Skeletal muscle tissue (tissue), 4 donors: Measurements from ENCODE around the gene CCDC201. TPM values are rescaled to one million over a fixed set of nuclear protein-coding genes. Genes with fewer than 3 reads are reported as not detected.

Experiments used
- H3K27ac ChIP-seq: one replicate; pipeline ENCODE4 v1.7.0; 2013; ENCODE audit warnings: mild to moderate bottlenecking, low read depth, low read length, inconsistent platforms
- H3K27me3 ChIP-seq, 3 donors: one replicate each; pipeline ENCODE4 v1.7.0; 2013; ENCODE audit warnings: low read length in 3 of 3; ENCODE audit not compliant: control insufficient read depth in 3 of 3, insufficient read depth in 3 of 3
- H3K36me3 ChIP-seq, 3 donors: one replicate each; pipeline ENCODE4 v1.7.0; 2013; ENCODE audit warnings: low read length in 3 of 3; ENCODE audit not compliant: control insufficient read depth in 3 of 3, insufficient read depth in 3 of 3
- H3K4me1 ChIP-seq, 3 donors: one replicate each; pipeline ENCODE4 v1.7.0; 2013; ENCODE audit warnings: low read length in 3 of 3, mild to moderate bottlenecking in 3 of 3; ENCODE audit not compliant: control insufficient read depth in 3 of 3, insufficient read depth in 3 of 3
- H3K4me3 ChIP-seq, 3 donors: one replicate each; pipeline ENCODE4 v1.7.0; 2013; ENCODE audit warnings: low read length in 3 of 3
- H3K9ac ChIP-seq, 3 donors: one replicate each; pipeline ENCODE4 v1.7.0; 2013; ENCODE audit warnings: low read length in 3 of 3, mild to moderate bottlenecking in 3 of 3, moderate library complexity in 2 of 3, low read depth in 1 of 3
- H3K9me3 ChIP-seq, 3 donors: one replicate each; pipeline ENCODE4 v1.7.0; 2013; ENCODE audit warnings: low read length in 3 of 3; ENCODE audit not compliant: control insufficient read depth in 3 of 3
- total RNA-seq: library from RNA; depleted of rRNA; stranded (reverse); fragments of >200 nt; gene quantifications from one replicate; pipeline ENCODE4 v1.2.3, GENCODE V29; 2014
- donor health status: Osteomylitis.

CCDC201 gene
- total RNA-seq, 1 donor from 2014 or later: not detected

GRCh38 chr7:45888993-45889366 is 16.1 kb upstream of the CCDC201 start:
- no peak overlapping the region for H3K9ac ChIP-seq
- no peak overlapping the region for H3K4me3 ChIP-seq
- no peaks in the 10 kb centered on the region for H3K36me3 ChIP-seq
- H3K9me3 ChIP-seq: no peaks in the 10 kb centered on the region
- H3K27ac ChIP-seq: no peak overlapping the region
- peaks cover 48 to 60% (median 51%) of the 10 kb centered on the region in 3 donors for H3K27me3 ChIP-seq
- peaks cover 4 to 7% (median 6%) of the 10 kb centered on the region in 3 donors for H3K4me1 ChIP-seq

DNA sequence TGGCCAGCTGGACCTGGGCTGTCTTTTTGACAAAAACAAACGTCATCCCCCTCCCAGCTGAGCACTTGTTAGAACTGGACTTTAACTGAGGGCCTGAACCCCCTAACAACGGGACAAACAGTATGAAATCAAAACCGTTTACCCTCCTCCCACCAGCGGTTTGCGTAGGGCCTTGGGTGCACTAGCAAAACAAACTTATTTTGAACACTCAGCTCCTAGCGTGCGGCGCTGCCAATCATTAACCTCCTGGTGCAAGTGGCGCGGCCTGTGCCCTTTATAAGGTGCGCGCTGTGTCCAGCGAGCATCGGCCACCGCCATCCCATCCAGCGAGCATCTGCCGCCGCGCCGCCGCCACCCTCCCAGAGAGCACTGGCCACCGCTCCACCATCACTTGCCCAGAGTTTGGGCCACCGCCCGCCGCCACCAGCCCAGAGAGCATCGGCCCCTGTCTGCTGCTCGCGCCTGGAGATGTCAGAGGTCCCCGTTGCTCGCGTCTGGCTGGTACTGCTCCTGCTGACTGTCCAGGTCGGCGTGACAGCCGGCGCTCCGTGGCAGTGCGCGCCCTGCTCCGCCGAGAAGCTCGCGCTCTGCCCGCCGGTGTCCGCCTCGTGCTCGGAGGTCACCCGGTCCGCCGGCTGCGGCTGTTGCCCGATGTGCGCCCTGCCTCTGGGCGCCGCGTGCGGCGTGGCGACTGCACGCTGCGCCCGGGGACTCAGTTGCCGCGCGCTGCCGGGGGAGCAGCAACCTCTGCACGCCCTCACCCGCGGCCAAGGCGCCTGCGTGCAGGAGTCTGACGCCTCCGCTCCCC is 15.5 kb upstream of the CCDC201 start, which contains the start of gene IGFBP1:
Gene IGFBP1 (plus strand): TSS at position 304 of the 808 bp plus-strand sequence. CDS start 165 bp downstream, at position 469.
- peaks cover 4 to 7% (median 6%) of the 10 kb centered on the region in 3 donors for H3K4me1 ChIP-seq
- peaks cover 48 to 56% (median 48%) of the 10 kb centered on the region in 3 donors for H3K27me3 ChIP-seq
- no peaks in the 10 kb centered on the region for H3K36me3 ChIP-seq
- no peak within 1 kb of the TSS for H3K27ac ChIP-seq
- no peak within 1 kb of the TSS for H3K9ac ChIP-seq
- H3K9me3 ChIP-seq: no peaks in the 10 kb centered on the region
- H3K4me3 ChIP-seq: peak within 1 kb of the TSS in 2 of 3 donors; percentile 32 to 41

DNA sequence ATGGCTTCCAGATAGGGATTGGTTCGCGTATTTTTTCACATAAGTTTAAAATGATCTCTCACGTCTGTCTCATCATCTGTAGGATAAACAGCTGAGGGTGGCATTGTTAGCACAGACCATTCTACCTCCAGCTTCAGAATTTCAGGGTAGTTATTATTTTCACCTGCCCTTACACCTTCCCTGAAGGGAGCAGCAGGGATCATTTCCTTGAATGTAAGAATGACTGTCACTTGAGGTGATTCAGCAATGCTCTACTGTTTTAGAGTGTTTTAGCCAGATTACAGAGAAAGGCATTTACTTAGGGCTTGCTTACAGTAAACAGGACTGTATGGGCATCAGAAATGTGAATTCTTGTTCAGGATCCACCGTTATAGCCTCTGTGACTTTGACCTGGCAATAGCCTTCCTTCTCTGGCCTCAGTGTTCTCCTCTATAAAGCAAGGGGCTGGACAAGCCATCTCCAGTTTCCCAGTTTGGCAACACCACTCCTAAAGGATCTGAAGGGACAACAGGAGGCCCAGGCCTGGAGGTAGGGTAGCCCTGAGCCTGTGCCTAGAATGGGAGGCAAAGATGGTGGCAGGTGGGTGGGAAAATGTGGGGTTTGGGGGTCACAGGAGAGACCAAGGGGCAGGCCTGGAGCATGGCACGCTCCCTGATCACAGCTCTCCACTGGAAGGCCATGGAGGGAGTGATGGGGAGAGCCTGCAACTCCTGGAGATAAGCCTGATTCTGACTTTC is 14.2 kb upstream of the CCDC201 start:
- Histone ChIP-seq H3K27me3 (peaks cover 48 to 56% (median 48%) of the 10 kb centered on the region in 3 donors), H3K4me1 (peaks cover 4 to 7% (median 6%) of the 10 kb centered on the region in 3 donors), H3K4me3 (no peak overlapping the region), H3K9ac (no peak overlapping the region), H3K36me3 (no peaks in the 10 kb centered on the region), H3K27ac (no peak overlapping the region), H3K9me3 (no peaks in the 10 kb centered on the region)

DNA sequence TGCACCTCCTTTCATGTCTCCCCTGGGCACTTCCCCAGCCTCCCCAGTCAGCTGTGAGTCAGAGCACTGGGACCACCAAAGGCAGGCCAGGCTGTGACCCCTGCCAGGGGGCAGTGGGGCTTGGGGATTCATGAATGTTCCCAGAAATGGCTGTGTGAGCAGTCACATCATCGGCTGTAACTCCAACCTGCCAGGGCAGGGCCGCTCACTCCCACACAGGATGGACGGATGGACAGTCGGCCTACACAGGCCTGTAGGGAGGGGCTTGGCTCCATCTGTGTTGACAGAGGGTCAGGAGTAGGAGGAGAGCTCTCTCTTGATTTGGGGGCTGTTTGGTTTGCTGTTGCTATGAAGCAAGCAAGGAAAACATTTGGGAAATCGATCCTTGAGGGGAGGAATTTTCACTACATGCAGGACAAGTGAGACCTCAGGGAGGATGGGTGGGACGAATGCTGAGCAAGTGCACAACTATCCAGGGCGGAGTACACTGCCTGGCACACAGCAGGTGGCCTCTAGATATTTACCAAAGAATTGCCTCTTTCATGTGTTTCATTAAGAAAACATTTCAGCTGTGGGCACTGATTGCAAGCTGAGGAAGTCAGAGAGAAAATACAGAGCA is 12.5 kb upstream of the CCDC201 start:
- Histone ChIP-seq H3K9me3 (no peaks in the 10 kb centered on the region), H3K9ac (no peak overlapping the region), H3K27me3 (peaks cover 46 to 53% (median 47%) of the 10 kb centered on the region in 3 donors), H3K4me3 (no peak overlapping the region), H3K36me3 (no peaks in the 10 kb centered on the region), H3K27ac (no peak overlapping the region), H3K4me1 (peaks cover 4 to 7% (median 6%) of the 10 kb centered on the region in 3 donors)

DNA sequence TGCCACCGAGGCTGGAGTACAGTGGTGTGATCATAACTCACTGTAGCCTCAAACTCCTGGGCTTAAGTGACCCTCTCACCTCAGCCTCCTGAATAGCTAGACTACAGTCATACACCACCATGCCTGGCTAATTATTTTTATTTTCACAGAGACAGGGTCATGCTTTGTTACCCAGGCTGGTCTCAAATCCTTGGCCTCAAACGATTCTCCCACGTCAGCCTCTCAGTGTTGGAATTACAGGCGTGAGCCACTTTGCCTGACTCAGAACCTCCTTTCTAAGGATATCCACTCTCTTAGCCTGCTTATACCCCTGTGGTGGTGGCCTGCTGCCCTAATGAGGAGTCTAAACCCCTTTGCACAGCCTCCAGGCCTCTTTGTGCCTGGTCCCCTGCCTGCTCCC is 11.3 kb upstream of the CCDC201 start:
- Histone ChIP-seq H3K27me3 (peaks cover 34 to 41% (median 35%) of the 10 kb centered on the region in 3 donors), H3K27ac (no peak overlapping the region), H3K9ac (no peak overlapping the region), H3K9me3 (no peaks in the 10 kb centered on the region), H3K4me3 (no peak overlapping the region), H3K4me1 (peaks cover 4 to 7% (median 6%) of the 10 kb centered on the region in 3 donors), H3K36me3 (no peaks in the 10 kb centered on the region)

GRCh38 chr7:45882465-45882810 is 9.6 kb upstream of the CCDC201 start:
- Histone ChIP-seq H3K36me3 (no peaks in the 10 kb centered on the region), H3K4me3 (no peak overlapping the region), H3K9me3 (peaks cover 0 to 2% (median 0%) of the 10 kb centered on the region in 3 donors), H3K9ac (no peak overlapping the region), H3K27me3 (peaks cover 19 to 25% (median 19%) of the 10 kb centered on the region in 3 donors), H3K4me1 (no peaks in the 10 kb centered on the region), H3K27ac (no peak overlapping the region)

DNA sequence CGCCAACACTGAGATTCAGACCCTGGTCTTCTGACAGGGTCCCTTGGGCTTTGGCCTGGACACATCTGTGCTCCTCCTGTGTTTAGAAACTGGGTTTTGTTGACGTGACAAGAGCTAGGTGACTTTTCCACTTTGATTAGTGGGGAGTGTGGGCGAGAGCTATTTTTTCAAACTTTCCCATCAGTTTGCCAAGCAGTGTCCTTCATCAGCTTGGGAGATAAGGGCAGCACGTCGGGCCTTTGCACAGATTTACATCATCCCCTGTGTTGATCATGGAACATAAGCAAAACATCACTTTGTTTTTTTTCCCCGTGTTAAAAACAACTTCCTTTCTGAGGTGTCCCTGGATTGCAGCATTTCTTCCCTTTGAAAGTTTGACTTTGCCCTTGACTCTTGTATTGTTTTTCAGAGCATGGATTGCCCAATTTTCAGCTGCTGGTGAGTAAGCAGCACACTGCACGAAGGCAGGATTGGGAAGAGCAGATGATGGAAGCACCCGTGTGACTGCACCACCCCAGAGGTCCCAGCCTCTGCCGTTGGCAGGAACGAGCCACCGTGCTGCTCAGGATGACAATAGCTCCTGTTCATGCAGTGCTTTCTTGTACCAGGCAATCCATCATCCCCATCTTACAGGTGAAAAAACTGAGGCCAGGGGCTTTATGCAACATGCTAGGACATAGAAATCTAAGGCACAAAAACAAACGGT is 9.0 kb upstream of the CCDC201 start:
- Histone ChIP-seq H3K4me3 (no peak overlapping the region), H3K9me3 (peaks cover 0 to 2% (median 0%) of the 10 kb centered on the region in 3 donors), H3K27ac (no peak overlapping the region), H3K27me3 (peaks cover 14 to 20% (median 14%) of the 10 kb centered on the region in 3 donors), H3K9ac (no peak overlapping the region), H3K4me1 (no peaks in the 10 kb centered on the region), H3K36me3 (no peaks in the 10 kb centered on the region)

DNA sequence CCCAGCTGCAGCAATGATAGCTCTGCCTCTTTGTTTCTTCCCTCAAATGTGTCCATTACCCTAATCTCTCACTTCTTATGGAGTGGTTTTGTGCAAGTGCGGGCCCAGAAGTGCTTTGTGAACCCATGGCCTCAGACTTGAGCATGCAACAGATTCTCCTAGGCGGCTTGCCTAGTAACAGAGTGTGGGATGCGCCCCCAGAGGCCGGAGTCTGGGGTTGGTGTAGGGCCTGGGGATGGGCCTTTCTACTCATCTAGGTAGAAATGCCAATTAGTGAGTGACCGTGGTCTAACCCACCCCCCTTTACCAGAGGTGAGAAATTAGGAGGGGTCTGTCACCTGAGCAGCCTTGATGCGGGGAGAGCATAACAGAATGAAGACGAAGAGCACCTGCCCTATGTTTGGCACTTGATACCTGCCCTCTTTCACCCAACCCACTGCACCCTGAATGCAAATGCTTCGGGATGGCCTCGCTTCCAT is 8.4 kb upstream of the CCDC201 start:
- no peak overlapping the region for H3K9ac ChIP-seq
- H3K27me3 ChIP-seq: peaks cover 11 to 20% (median 12%) of the 10 kb centered on the region in 3 donors
- no peaks in the 10 kb centered on the region for H3K36me3 ChIP-seq
- H3K27ac ChIP-seq: no peak overlapping the region
- no peaks in the 10 kb centered on the region for H3K4me1 ChIP-seq
- peaks cover 0 to 2% (median 0%) of the 10 kb centered on the region in 3 donors for H3K9me3 ChIP-seq
- no peak overlapping the region for H3K4me3 ChIP-seq

DNA sequence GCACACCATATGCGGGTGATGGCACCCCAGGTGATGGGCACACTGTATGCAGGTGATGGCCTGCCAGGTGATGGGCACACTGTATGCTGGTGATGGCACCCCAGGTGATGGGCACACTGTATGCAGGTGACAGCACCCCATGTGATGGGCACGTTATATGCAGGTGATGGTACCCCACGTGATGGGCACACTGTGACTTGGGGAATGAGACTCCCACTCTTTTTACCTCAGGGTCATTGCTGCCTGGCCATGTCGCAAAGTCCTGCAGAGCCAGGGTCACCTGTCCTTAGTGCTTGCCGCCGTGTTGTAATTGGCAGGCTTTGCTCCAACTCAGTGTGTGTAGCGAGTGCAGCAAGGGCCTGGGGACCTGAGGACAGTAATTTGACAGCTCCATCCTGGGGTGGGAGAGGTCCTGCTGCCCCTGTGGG is 7.6 kb upstream of the CCDC201 start:
- Histone ChIP-seq H3K4me1 (no peaks in the 10 kb centered on the region), H3K9ac (no peak overlapping the region), H3K27me3 (peaks cover 11 to 14% (median 12%) of the 10 kb centered on the region in 3 donors), H3K9me3 (peaks cover 0 to 2% (median 0%) of the 10 kb centered on the region in 3 donors), H3K4me3 (no peak overlapping the region), H3K36me3 (no peaks in the 10 kb centered on the region), H3K27ac (no peak overlapping the region)
